ENCODE measurements around the gene FAM83C. TPM values are rescaled to one million over a fixed set of nuclear protein-coding genes. Genes with fewer than 3 reads are reported as not detected.

Gene FAM83C
- total RNA-seq, 6 experiments from 2014 or later = not detected

DNA sequence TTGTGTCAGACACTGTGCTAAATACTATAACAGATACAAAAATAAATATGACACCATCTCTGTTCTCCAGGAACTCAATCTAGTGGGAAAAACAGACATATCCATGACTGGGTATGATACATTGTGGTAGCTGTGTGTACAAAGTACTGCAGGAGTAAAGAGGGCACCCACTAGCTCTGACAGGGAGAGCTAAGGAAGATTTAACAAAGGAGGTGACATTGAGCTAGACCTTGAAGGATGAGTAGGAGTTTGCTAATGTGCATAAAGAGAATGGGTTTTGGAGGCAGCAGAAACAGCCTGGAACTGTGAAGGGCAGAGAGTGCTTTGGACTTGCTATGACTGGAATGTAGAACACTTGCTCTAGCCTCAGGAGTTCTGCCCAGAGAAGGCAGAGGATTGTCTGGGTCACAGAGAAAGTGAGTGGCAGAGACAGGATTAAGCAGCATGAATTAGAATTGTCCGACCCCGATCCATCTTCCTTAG lies 51.4 kb downstream of the FAM83C start:
- Mint-ChIP-seq H3K4me3 (no peak overlapping the region), H3K27ac (no peak overlapping the region), H3K4me1 (ENCODE audit: low read depth) (peaks cover 28% of the 10 kb centered on the region), H3K27me3 (ENCODE audit: insufficient read depth) (peaks cover 5% of the 10 kb centered on the region), H3K36me3 (ENCODE audit: low read depth) (peaks cover 6% of the 10 kb centered on the region; the same call in 1 of the 2 replicates), H3K9me3 (peaks cover 5% of the 10 kb centered on the region)
- no peak for TF ChIP-seq CTCF (IDR thresholded peaks at IDR 0.05)
- DNase-seq = no peak

DNA sequence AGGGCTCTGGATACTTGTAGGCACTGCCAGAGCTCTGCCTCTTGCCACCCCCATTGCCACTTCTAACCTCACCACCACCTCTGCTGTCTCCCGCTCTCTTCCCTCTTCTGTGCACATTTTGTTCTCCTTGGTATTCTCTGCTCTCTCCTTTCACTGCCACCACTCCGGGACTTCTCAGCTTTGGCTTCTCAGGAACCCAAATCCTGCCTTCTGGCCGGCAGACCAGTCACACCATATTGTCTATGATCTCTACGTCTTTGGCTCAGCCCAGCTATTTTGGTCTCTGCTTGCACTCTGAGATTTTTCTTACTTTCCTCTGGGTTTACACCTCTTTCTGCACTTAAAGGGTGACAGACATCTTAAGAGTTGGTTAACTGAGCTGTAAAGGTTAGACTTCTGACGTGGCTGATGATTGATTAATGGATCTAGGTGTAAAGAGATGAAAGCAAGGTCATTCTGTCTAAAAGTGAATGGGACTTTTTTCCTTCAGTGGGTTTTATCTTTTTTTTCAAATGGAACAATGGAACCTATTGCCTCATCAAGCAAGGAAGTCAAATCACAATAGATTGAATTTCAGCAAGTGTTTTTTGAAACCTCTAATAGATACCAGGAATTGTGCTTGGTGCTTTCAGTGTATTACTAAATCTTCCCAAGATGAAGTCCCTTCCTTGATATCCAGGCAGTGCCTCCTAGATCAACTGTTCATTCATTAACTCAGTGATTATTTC lies 52.0 kb downstream of the FAM83C start:
- DNase-seq = no peak
- H3K27me3 Mint-ChIP-seq (ENCODE audit: insufficient read depth) = peaks cover 5% of the 10 kb centered on the region
- TF ChIP-seq CTCF (IDR thresholded peaks at IDR 0.05) = no peak
- peaks cover 5% of the 10 kb centered on the region for H3K9me3 Mint-ChIP-seq
- H3K36me3 Mint-ChIP-seq (ENCODE audit: low read depth) = peaks cover 6% of the 10 kb centered on the region; the same call in 1 of the 2 replicates
- H3K4me1 Mint-ChIP-seq (ENCODE audit: low read depth) = peaks cover 28% of the 10 kb centered on the region
- H3K27ac Mint-ChIP-seq = no peak overlapping the region
- H3K4me3 Mint-ChIP-seq = no peak overlapping the region

- no peak for TF ChIP-seq CTCF (IDR thresholded peaks at IDR 0.05)
- Mint-ChIP-seq H3K36me3 (ENCODE audit: low read depth) (peaks cover 11% of the 10 kb centered on the region), H3K27ac (no peak overlapping the region), H3K4me1 (ENCODE audit: low read depth) (peaks cover 32% of the 10 kb centered on the region), H3K4me3 (no peak overlapping the region), H3K27me3 (ENCODE audit: insufficient read depth) (peaks cover 5% of the 10 kb centered on the region), H3K9me3 (peaks cover 5% of the 10 kb centered on the region)
- no peak for DNase-seq
These were observed 53.5 kb downstream of the FAM83C start for GRCh38 chr20:35238735-35239134.

GRCh38 chr20:35238170-35238569 lies 54.1 kb downstream of the FAM83C start:
- Mint-ChIP-seq H3K4me1 (ENCODE audit: low read depth) (peaks cover 32% of the 10 kb centered on the region), H3K9me3 (peaks cover 5% of the 10 kb centered on the region), H3K27ac (no peak overlapping the region), H3K27me3 (ENCODE audit: insufficient read depth) (peaks cover 5% of the 10 kb centered on the region), H3K4me3 (no peak overlapping the region), H3K36me3 (ENCODE audit: low read depth) (peaks cover 11% of the 10 kb centered on the region)
- TF ChIP-seq CTCF (IDR thresholded peaks at IDR 0.05) = no peak
- no peak for DNase-seq

- Mint-ChIP-seq H3K36me3 (ENCODE audit: low read depth) (peaks cover 11% of the 10 kb centered on the region), H3K4me1 (ENCODE audit: low read depth) (peaks cover 37% of the 10 kb centered on the region), H3K27me3 (ENCODE audit: insufficient read depth) (peaks cover 5% of the 10 kb centered on the region), H3K4me3 (no peak overlapping the region), H3K9me3 (peaks cover 5% of the 10 kb centered on the region), H3K27ac (no peak overlapping the region)
- TF ChIP-seq CTCF (IDR thresholded peaks at IDR 0.05) = no peak
- DNase-seq = peak; percentile 12
These were observed 54.7 kb downstream of the FAM83C start for GRCh38 chr20:35237486-35237885.

Measured in HFFc6 (cell line).